ENCODE measurements around the gene CLDN20.

CLDN20 gene

DNA sequence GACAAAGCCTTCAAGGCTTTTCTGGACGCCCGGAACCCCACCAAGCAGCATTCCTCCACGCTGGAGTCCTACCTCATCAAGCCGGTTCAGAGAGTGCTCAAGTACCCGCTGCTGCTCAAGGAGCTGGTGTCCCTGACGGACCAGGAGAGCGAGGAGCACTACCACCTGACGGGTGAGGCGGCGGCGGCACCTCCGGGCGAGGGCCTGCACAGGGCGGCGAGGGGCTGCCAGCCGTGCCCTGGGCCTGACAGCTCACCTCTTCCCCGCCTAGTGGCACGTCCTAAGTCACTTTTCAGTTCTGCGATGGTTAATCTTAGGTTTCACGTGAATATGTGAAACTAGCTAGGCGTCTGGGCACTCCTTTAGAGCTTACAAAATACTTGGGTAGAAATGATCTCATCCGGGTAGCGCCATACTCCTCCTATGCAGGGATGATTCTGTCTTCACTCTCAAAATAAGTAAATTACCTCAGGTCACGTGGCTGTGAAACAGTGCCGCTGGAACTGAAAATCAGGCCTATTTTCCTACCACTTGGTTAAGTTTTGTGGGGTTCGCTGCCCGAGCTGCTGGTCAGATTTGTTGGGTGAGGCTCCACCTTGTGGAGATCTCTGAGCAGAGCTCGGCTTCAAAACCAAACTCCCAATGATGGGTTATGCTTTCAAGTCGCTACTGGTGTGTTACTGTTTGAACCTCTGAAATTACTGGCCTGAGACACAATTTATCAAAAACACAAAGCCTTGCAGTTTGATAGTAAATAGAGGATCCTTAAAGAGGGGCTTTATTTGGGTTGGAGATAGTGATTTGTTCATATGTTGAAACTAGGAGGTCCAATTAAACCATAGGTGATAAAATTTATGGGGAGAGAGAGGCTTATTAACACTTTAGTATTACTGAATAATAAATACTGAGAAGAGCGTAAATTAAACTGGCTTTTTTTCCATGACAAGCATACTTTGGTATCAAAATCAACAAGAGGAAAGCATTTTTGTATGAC, 15.5 kb upstream of the CLDN20 start:
- H2AFZ ChIP-seq (ENCODE audit: low read depth, low read length) = peak overlapping the region; percentile 48; the same call in 1 of the 2 replicates
- H3K9ac ChIP-seq (ENCODE audit: low read length) = peak overlapping the region; percentile 63
- no peak for TF ChIP-seq EZH2phosphoT487 (IDR thresholded peaks at IDR 0.05; ENCODE audit: low read depth)
- TF ChIP-seq, protein P1, sequence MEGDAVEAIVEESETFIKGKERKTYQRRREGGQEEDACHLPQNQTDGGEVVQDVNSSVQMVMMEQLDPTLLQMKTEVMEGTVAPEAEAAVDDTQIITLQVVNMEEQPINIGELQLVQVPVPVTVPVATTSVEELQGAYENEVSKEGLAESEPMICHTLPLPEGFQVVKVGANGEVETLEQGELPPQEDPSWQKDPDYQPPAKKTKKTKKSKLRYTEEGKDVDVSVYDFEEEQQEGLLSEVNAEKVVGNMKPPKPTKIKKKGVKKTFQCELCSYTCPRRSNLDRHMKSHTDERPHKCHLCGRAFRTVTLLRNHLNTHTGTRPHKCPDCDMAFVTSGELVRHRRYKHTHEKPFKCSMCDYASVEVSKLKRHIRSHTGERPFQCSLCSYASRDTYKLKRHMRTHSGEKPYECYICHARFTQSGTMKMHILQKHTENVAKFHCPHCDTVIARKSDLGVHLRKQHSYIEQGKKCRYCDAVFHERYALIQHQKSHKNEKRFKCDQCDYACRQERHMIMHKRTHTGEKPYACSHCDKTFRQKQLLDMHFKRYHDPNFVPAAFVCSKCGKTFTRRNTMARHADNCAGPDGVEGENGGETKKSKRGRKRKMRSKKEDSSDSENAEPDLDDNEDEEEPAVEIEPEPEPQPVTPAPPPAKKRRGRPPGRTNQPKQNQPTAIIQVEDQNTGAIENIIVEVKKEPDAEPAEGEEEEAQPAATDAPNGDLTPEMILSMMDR (IDR thresholded peaks at IDR 0.05; ENCODE audit: low read depth, low read length) = peak; percentile 80
- peak overlapping the region; percentile 76 for H3K4me3 ChIP-seq (ENCODE audit: low read length)
- H3K4me1 ChIP-seq (ENCODE audit: low read length) = peaks cover 12% of the 10 kb centered on the region
- H3K79me2 ChIP-seq (ENCODE audit: low read length) = no peaks in the 10 kb centered on the region
- H3K36me3 ChIP-seq (replicated peaks; ENCODE audit: low read depth, low read length) = peaks cover 3% of the 10 kb centered on the region
- H3K9me3 ChIP-seq (ENCODE audit: insufficient read depth, low read length) = no peaks in the 10 kb centered on the region
- H4K20me1 ChIP-seq (ENCODE audit: insufficient read depth, low read length) = no peaks in the 10 kb centered on the region
- H3K4me2 ChIP-seq (ENCODE audit: low read length) = peak overlapping the region; percentile 75
- no peaks in the 10 kb centered on the region for H3K27me3 ChIP-seq (ENCODE audit: low read depth, low read length)
- peak overlapping the region; percentile 88 for H3K27ac ChIP-seq (ENCODE audit: low read length)

DNA sequence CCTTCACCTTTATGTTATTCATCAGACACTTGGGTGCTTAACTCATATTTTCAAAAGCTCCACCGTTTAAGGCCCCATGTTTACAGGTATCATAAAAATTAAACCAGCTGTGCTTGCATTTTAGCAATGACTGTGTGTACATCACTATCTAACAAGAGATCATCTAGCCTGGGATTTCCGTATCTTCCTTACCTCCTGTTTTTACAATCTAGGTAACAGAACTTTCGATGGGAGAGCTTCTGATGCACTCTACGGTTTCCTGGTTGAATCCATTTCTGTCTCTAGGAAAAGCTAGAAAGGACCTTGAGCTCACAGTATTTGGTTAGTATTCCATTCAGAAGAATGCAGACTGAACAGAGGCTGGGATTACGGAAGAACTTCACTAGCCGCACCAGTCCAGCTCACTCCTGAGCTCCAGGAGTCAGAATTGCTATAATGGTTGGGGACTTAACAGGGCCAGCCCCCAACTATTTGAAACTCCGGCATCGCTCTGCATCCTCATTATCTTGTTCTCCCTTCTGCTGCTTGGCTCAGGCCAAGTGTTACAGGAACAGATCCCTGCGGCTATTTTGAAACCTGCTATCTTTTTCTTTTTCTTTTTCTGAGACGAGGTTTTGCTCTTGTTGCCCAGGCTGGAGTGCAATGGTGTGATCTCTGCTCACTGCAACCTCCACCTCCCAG, 13.0 kb upstream of the CLDN20 start:
- Histone ChIP-seq H3K36me3 (replicated peaks; ENCODE audit: low read depth, low read length) (peaks cover 14% of the 10 kb centered on the region), H2AFZ (ENCODE audit: low read depth, low read length) (no peak overlapping the region), H3K79me2 (ENCODE audit: low read length) (no peaks in the 10 kb centered on the region), H3K9ac (ENCODE audit: low read length) (no peak overlapping the region), H3K27me3 (ENCODE audit: low read depth, low read length) (no peaks in the 10 kb centered on the region), H3K4me2 (ENCODE audit: low read length) (no peak overlapping the region), H3K4me3 (ENCODE audit: low read length) (no peak overlapping the region), H3K9me3 (ENCODE audit: insufficient read depth, low read length) (no peaks in the 10 kb centered on the region), H3K4me1 (ENCODE audit: low read length) (peaks cover 12% of the 10 kb centered on the region), H4K20me1 (ENCODE audit: insufficient read depth, low read length) (no peaks in the 10 kb centered on the region), H3K27ac (ENCODE audit: low read length) (no peak overlapping the region)
- TF ChIP-seq, protein P1 (IDR thresholded peaks at IDR 0.05; ENCODE audit: low read depth, low read length) = no peak
- no peak for TF ChIP-seq EZH2phosphoT487 (IDR thresholded peaks at IDR 0.05; ENCODE audit: low read depth)

DNA sequence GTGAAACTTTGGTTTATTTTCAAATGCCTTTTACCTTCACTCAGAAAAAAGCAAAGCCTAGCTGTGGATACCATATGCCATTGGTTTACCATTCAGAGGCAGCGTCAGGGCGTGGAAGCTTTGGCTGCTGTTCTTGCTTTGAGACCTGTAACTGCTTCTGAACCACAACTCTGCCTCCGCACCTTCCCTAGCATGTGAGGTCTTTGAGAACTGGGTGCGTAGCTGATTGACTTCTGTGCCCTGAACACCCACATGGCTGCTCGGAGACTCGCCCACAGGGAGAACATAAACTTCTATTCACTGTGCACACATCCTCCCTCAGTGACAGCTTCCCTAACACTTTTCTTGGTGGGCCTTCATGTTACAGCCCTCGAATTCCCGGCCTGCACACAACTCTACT, 11.2 kb upstream of the CLDN20 start:
- Histone ChIP-seq H3K27ac (ENCODE audit: low read length) (no peak overlapping the region), H3K79me2 (ENCODE audit: low read length) (no peaks in the 10 kb centered on the region), H3K4me3 (ENCODE audit: low read length) (no peak overlapping the region), H4K20me1 (ENCODE audit: insufficient read depth, low read length) (no peaks in the 10 kb centered on the region), H3K36me3 (replicated peaks; ENCODE audit: low read depth, low read length) (peaks cover 14% of the 10 kb centered on the region), H3K9me3 (ENCODE audit: insufficient read depth, low read length) (no peaks in the 10 kb centered on the region), H3K4me2 (ENCODE audit: low read length) (no peak overlapping the region), H3K27me3 (ENCODE audit: low read depth, low read length) (no peaks in the 10 kb centered on the region), H2AFZ (ENCODE audit: low read depth, low read length) (no peak overlapping the region), H3K9ac (ENCODE audit: low read length) (no peak overlapping the region), H3K4me1 (ENCODE audit: low read length) (peaks cover 10% of the 10 kb centered on the region)
- TF ChIP-seq, protein P1 (IDR thresholded peaks at IDR 0.05; ENCODE audit: low read depth, low read length) = no peak
- no peak for TF ChIP-seq EZH2phosphoT487 (IDR thresholded peaks at IDR 0.05; ENCODE audit: low read depth)

DNA sequence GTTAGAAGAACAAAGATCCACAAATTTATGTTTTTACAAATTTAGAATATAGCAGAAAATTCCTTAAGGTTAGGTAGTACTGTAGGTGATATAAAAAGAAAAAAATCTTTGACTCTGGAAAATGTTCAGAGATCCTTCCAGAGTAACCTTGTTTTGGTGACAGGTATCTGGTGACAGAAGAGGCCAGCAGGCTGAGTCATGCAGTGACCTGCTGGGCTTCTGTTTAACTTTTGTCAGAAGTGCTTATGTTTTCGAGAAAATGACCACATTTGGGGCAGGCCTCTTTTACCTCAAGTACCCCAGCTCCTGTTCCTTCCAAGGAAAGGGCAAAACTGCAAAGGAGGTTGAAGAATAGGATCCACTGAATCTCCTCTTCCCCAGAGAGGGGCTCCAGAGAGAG, 10.5 kb upstream of the CLDN20 start:
- Histone ChIP-seq H3K4me2 (ENCODE audit: low read length) (no peak overlapping the region), H3K4me3 (ENCODE audit: low read length) (no peak overlapping the region), H3K9ac (ENCODE audit: low read length) (no peak overlapping the region), H3K9me3 (ENCODE audit: insufficient read depth, low read length) (no peaks in the 10 kb centered on the region), H3K36me3 (replicated peaks; ENCODE audit: low read depth, low read length) (peaks cover 17% of the 10 kb centered on the region), H3K27ac (ENCODE audit: low read length) (no peak overlapping the region), H3K27me3 (ENCODE audit: low read depth, low read length) (no peaks in the 10 kb centered on the region), H3K4me1 (ENCODE audit: low read length) (peaks cover 3% of the 10 kb centered on the region), H4K20me1 (ENCODE audit: insufficient read depth, low read length) (no peaks in the 10 kb centered on the region), H3K79me2 (ENCODE audit: low read length) (no peaks in the 10 kb centered on the region), H2AFZ (ENCODE audit: low read depth, low read length) (no peak overlapping the region)
- no peak for TF ChIP-seq EZH2phosphoT487 (IDR thresholded peaks at IDR 0.05; ENCODE audit: low read depth)
- TF ChIP-seq, protein P1 (IDR thresholded peaks at IDR 0.05; ENCODE audit: low read depth, low read length) = no peak

Measured in OCI-LY3 (cell line).